ENCODE measurements around the gene PRELID3B. TPM values are rescaled to one million over a fixed set of nuclear protein-coding genes. Genes with fewer than 3 reads are reported as not detected.

Gene PRELID3B
- total RNA-seq, 1 donor = 68.4 TPM

DNA sequence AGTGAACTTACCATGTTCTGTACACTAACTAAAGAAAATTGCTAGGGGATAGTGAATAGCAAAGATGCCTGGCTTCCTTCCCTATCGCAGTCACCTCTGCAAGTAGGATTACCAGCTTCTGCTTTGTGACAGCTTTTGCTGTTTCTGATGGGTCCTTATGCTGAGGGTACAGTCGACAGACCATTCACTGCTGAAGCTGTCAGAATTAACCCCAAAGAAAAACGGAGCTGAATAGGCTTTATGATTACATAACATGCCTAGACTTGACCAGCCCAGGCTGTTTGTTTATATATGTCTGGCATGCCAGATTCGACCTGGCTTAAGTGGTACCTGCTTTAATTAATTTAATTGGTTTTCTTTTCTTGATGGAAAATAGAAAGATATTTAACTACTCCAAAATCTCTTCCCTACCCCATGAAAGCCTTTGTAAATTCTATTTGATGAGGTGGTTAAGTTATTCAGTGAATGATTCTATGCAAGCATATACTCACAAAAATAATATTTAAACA is 21.7 kb upstream of the PRELID3B start:
- Histone ChIP-seq H3K4me1 (ENCODE audit: insufficient read depth, low read length) (peaks cover 8% of the 10 kb centered on the region), H3K27ac (ENCODE audit: low read depth, low read length) (no peak overlapping the region), H3K36me3 (ENCODE audit: insufficient read depth, low read length) (no peaks in the 10 kb centered on the region), H2AFZ (ENCODE audit: low read length) (peak overlapping the region; percentile 53), H3K27me3 (ENCODE audit: insufficient read depth, low read length) (peaks cover 5% of the 10 kb centered on the region), H3K4me2 (ENCODE audit: insufficient read depth, low read length) (peak overlapping the region; percentile 71), H3K4me3 (ENCODE audit: insufficient read depth, low read length) (no peak overlapping the region), H3K79me2 (ENCODE audit: insufficient read depth, low read length) (no peaks in the 10 kb centered on the region), H3K9me3 (ENCODE audit: low read depth, low read length) (no peaks in the 10 kb centered on the region), H4K20me1 (ENCODE audit: insufficient read depth, low read length) (no peaks in the 10 kb centered on the region)
- peak; percentile 27 for DNase-seq (ENCODE audit: insufficient read length, low spot score, missing footprints)
- TF ChIP-seq, protein P1, sequence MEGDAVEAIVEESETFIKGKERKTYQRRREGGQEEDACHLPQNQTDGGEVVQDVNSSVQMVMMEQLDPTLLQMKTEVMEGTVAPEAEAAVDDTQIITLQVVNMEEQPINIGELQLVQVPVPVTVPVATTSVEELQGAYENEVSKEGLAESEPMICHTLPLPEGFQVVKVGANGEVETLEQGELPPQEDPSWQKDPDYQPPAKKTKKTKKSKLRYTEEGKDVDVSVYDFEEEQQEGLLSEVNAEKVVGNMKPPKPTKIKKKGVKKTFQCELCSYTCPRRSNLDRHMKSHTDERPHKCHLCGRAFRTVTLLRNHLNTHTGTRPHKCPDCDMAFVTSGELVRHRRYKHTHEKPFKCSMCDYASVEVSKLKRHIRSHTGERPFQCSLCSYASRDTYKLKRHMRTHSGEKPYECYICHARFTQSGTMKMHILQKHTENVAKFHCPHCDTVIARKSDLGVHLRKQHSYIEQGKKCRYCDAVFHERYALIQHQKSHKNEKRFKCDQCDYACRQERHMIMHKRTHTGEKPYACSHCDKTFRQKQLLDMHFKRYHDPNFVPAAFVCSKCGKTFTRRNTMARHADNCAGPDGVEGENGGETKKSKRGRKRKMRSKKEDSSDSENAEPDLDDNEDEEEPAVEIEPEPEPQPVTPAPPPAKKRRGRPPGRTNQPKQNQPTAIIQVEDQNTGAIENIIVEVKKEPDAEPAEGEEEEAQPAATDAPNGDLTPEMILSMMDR (IDR thresholded peaks at IDR 0.05; ENCODE audit: extremely low read depth, low read depth, low read length) = no peak

DNA sequence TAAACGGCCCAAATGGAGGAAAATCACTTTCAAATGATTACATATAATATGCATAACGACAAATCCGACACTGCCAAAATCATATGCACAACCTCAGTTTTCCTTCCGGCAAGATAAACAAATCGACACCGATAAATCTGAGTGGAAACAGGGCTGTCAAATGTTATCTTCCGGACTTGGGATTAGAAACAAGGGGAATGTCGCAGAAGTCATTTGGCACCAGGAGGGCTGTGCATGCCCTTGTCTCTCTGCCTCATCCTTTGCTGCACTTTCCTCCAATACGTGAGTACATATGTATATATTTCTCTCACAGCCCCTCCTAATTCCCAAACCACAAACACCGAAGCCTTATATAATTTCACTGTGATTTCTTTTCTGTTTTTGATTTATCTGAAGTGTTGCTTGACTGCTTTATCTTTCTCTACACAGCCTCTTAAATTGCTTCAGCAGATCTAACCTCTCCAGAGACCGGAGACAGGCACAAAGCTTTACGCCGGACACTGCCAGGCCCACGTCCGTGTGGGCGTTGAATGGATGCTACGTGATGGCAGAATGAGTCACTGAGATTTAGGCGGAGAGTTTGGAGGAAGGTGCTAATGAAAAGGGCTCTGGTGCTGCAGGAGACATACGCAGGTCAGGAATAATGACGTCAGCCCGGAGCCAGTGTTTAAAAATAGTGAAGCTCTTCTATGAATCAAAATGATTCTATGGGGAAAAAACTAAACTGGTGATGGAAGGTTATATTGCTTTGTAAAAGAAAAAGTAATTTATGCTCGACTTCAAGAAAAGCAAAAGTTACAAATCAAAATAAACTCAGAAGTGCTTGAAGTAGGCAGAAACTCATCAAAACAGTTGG is 21.0 kb upstream of the PRELID3B start:
- Histone ChIP-seq H3K4me3 (ENCODE audit: insufficient read depth, low read length) (peak overlapping the region; percentile 30), H3K79me2 (ENCODE audit: insufficient read depth, low read length) (no peaks in the 10 kb centered on the region), H3K9me3 (ENCODE audit: low read depth, low read length) (no peaks in the 10 kb centered on the region), H3K4me2 (ENCODE audit: insufficient read depth, low read length) (peak overlapping the region; percentile 71), H3K27me3 (ENCODE audit: insufficient read depth, low read length) (peaks cover 5% of the 10 kb centered on the region), H3K27ac (ENCODE audit: low read depth, low read length) (no peak overlapping the region), H2AFZ (ENCODE audit: low read length) (peak overlapping the region; percentile 53), H4K20me1 (ENCODE audit: insufficient read depth, low read length) (no peaks in the 10 kb centered on the region), H3K4me1 (ENCODE audit: insufficient read depth, low read length) (peaks cover 8% of the 10 kb centered on the region), H3K36me3 (ENCODE audit: insufficient read depth, low read length) (no peaks in the 10 kb centered on the region)
- TF ChIP-seq, protein P1 (IDR thresholded peaks at IDR 0.05; ENCODE audit: extremely low read depth, low read depth, low read length) = no peak
- peak; percentile 32 for DNase-seq (ENCODE audit: insufficient read length, low spot score, missing footprints)

DNA sequence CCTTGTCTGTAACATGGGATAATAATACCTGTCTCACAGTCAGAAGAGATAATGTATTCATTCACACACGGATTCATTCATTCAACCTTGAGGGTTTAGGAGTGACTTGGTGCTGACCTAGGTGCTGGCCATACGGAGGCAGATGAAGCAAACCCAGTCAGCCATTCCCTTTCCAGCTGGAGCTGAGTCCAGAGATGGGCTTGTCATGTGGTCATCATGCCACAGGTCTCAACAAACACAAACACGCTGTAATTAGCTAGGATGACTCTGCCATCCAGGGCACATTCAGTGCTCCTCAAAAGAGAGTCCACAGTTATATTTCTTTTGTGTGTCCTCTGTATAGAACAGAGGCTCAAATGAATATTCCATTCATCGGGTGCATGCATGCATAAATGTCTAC is 19.5 kb upstream of the PRELID3B start:
- H3K79me2 ChIP-seq (ENCODE audit: insufficient read depth, low read length) = no peaks in the 10 kb centered on the region
- TF ChIP-seq, protein P1 (IDR thresholded peaks at IDR 0.05; ENCODE audit: extremely low read depth, low read depth, low read length) = no peak
- H2AFZ ChIP-seq (ENCODE audit: low read length) = no peak overlapping the region
- H4K20me1 ChIP-seq (ENCODE audit: insufficient read depth, low read length) = no peaks in the 10 kb centered on the region
- peaks cover 5% of the 10 kb centered on the region for H3K27me3 ChIP-seq (ENCODE audit: insufficient read depth, low read length)
- no peaks in the 10 kb centered on the region for H3K9me3 ChIP-seq (ENCODE audit: low read depth, low read length)
- DNase-seq (ENCODE audit: insufficient read length, low spot score, missing footprints) = no peak
- no peak overlapping the region for H3K4me2 ChIP-seq (ENCODE audit: insufficient read depth, low read length)
- H3K27ac ChIP-seq (ENCODE audit: low read depth, low read length) = no peak overlapping the region
- H3K36me3 ChIP-seq (ENCODE audit: insufficient read depth, low read length) = no peaks in the 10 kb centered on the region
- no peak overlapping the region for H3K4me3 ChIP-seq (ENCODE audit: insufficient read depth, low read length)
- peaks cover 8% of the 10 kb centered on the region for H3K4me1 ChIP-seq (ENCODE audit: insufficient read depth, low read length)

DNA sequence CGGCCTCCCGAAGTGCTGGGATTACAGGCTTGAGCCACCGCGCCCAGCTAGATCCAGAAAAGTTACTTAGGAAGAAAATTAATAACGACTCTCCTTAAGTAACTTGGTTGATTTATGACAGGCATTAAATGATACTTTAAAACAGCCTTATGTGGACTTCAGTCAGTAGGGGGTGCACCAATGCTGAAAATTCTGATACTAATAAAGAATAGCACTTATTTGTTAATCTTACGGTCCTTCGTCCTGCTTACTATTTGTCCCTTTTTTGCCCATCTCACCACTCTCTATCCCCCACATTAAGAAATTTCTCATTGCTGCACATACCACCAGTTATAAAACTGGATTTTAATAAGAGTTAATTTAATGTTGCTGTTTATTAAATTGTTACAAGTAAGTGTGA is 12.7 kb upstream of the PRELID3B start:
- no peak for DNase-seq (ENCODE audit: insufficient read length, low spot score, missing footprints)
- TF ChIP-seq, protein P1 (IDR thresholded peaks at IDR 0.05; ENCODE audit: extremely low read depth, low read depth, low read length) = peak; percentile 44

More for the DNA sequence above, 12.7 kb upstream of the PRELID3B start:
- no peaks in the 10 kb centered on the region for H3K79me2 ChIP-seq (ENCODE audit: insufficient read depth, low read length)
- H3K27ac ChIP-seq (ENCODE audit: low read depth, low read length) = no peak overlapping the region
- H3K4me3 ChIP-seq (ENCODE audit: insufficient read depth, low read length) = no peak overlapping the region
- H3K4me2 ChIP-seq (ENCODE audit: insufficient read depth, low read length) = no peak overlapping the region
- no peaks in the 10 kb centered on the region for H4K20me1 ChIP-seq (ENCODE audit: insufficient read depth, low read length)
- H3K9me3 ChIP-seq (ENCODE audit: low read depth, low read length) = no peaks in the 10 kb centered on the region
- H2AFZ ChIP-seq (ENCODE audit: low read length) = no peak overlapping the region
- peaks cover 30% of the 10 kb centered on the region for H3K27me3 ChIP-seq (ENCODE audit: insufficient read depth, low read length)
- H3K4me1 ChIP-seq (ENCODE audit: insufficient read depth, low read length) = no peaks in the 10 kb centered on the region
- no peaks in the 10 kb centered on the region for H3K36me3 ChIP-seq (ENCODE audit: insufficient read depth, low read length)
